ENCODE results near the gene CD180.

Gene CD180

GRCh38 chr5:67196537-67197059, at the start of gene CD180:
Gene CD180, minus strand, starts transcription at chr5:67196799. Its CDS starts 158 bp downstream, at chr5:67196641.
- DNase-seq, result peak in 47 of 56 donors; percentile 10 to 83 (median 50)

- DNase-seq, result peak in 5 of 56 donors; percentile 5 to 77 (median 12)
Measured at GRCh38 chr5:67246108-67246507, 49.5 kb upstream of the CD180 start.

GRCh38 chr5:67245259-67245846, 48.8 kb upstream of the CD180 start:
- DNase-seq, result peak in 2 of 56 donors; percentile 3 to 4

GRCh38 chr5:67244345-67244793, 47.8 kb upstream of the CD180 start:
- peak in 1 of 56 donors; percentile 37 for DNase-seq

GRCh38 chr5:67243944-67244343, 47.3 kb upstream of the CD180 start:
- no peak for DNase-seq

GRCh38 chr5:67243349-67243748, 46.8 kb upstream of the CD180 start:
- no peak for DNase-seq

- no peak for DNase-seq
Measured at GRCh38 chr5:67241326-67241725, 44.7 kb upstream of the CD180 start.

GRCh38 chr5:67240846-67241245, 44.2 kb upstream of the CD180 start:
- DNase-seq, result no peak

- DNase-seq, result no peak
Measured at GRCh38 chr5:67240065-67240464, 43.5 kb upstream of the CD180 start.

GRCh38 chr5:67238191-67238590, 41.6 kb upstream of the CD180 start:
- no peak for DNase-seq

GRCh38 chr5:67235399-67236110, 39.0 kb upstream of the CD180 start:
- DNase-seq, result no peak

- DNase-seq, result no peak
Measured at GRCh38 chr5:67234671-67235176, 38.1 kb upstream of the CD180 start.

- DNase-seq, result no peak
Measured at GRCh38 chr5:67233075-67233474, 36.5 kb upstream of the CD180 start.

GRCh38 chr5:67223211-67223610, 26.6 kb upstream of the CD180 start:
- DNase-seq, result no peak

GRCh38 chr5:67222243-67223025, 25.8 kb upstream of the CD180 start:
- DNase-seq, result no peak

GRCh38 chr5:67221487-67222242, 25.1 kb upstream of the CD180 start:
- no peak for DNase-seq

- no peak for DNase-seq
Measured at GRCh38 chr5:67216564-67216963, 20.0 kb upstream of the CD180 start.

- peak in 35 of 56 donors; percentile 10 to 70 (median 35) for DNase-seq
Measured at GRCh38 chr5:67215519-67216471, 19.2 kb upstream of the CD180 start.

GRCh38 chr5:67214707-67215447, 18.3 kb upstream of the CD180 start:
- no peak for DNase-seq
